ENCODE data around the gene TNFAIP1.
"Not testable (repeated sequence)": the region's sequence is repeated elsewhere in the genome, so short reads cannot be mapped to it uniquely, and the experiment has no call there.

The TNFAIP1 gene

GRCh38 chr17:28325211-28325610 lies 10.3 kb upstream of the TNFAIP1 start:
- no peak for DNase-seq

GRCh38 chr17:28326114-28326513 lies 9.4 kb upstream of the TNFAIP1 start:
- no peak for DNase-seq

GRCh38 chr17:28327031-28327607 lies 8.4 kb upstream of the TNFAIP1 start:
- no peak for DNase-seq

GRCh38 chr17:28327709-28328108 lies 7.9 kb upstream of the TNFAIP1 start:
- DNase-seq = no peak

GRCh38 chr17:28328325-28328724 lies 7.2 kb upstream of the TNFAIP1 start:
- DNase-seq = no peak

- DNase-seq = no peak
Observed at GRCh38 chr17:28330671-28331070, 4.9 kb upstream of the TNFAIP1 start.

- no peak for DNase-seq
Observed at GRCh38 chr17:28331891-28332420, 3.6 kb upstream of the TNFAIP1 start.

- no peak for DNase-seq
Observed at GRCh38 chr17:28333083-28333746, 2.3 kb upstream of the TNFAIP1 start.

GRCh38 chr17:28334171-28334570 lies 1.4 kb upstream of the TNFAIP1 start:
- no peak for DNase-seq

GRCh38 chr17:28334666-28335200 lies 828 bp upstream of the TNFAIP1 start:
- no peak for DNase-seq

GRCh38 chr17:28335959-28336871 lies 654 bp downstream of the TNFAIP1 start:
- DNase-seq = no peak

- DNase-seq = no peak
Observed at GRCh38 chr17:28338056-28338768, 2.7 kb downstream of the TNFAIP1 start.

GRCh38 chr17:28338769-28339212 lies 3.2 kb downstream of the TNFAIP1 start:
- DNase-seq = not testable (repeated sequence)

GRCh38 chr17:28339431-28339830 lies 3.9 kb downstream of the TNFAIP1 start:
- no peak for DNase-seq

- no peak for DNase-seq
Observed at GRCh38 chr17:28340374-28340773, 4.8 kb downstream of the TNFAIP1 start.

GRCh38 chr17:28341516-28341915 lies 6.0 kb downstream of the TNFAIP1 start:
- DNase-seq = no peak

GRCh38 chr17:28342313-28342712 lies 6.8 kb downstream of the TNFAIP1 start:
- DNase-seq = no peak

- no peak for DNase-seq
Observed at GRCh38 chr17:28343491-28343932, 8.0 kb downstream of the TNFAIP1 start.

GRCh38 chr17:28344011-28344410 lies 8.4 kb downstream of the TNFAIP1 start:
- no peak for DNase-seq

- no peak for DNase-seq
Observed at GRCh38 chr17:28344435-28344901, 8.9 kb downstream of the TNFAIP1 start.

- no peak for DNase-seq
Observed at GRCh38 chr17:28345419-28346198, 10.0 kb downstream of the TNFAIP1 start.

- DNase-seq = no peak
Observed at GRCh38 chr17:28346199-28346580, 10.6 kb downstream of the TNFAIP1 start.

Measured in CD4-positive, alpha-beta T cell treated with Interleukin-4 for 4 hours (primary cell).